ENCODE results near the gene AKR1B15.
"Not testable (repeated sequence)": the region's sequence is repeated elsewhere in the genome, so short reads cannot be mapped to it uniquely, and the experiment has no call there.

The AKR1B15 gene

DNA sequence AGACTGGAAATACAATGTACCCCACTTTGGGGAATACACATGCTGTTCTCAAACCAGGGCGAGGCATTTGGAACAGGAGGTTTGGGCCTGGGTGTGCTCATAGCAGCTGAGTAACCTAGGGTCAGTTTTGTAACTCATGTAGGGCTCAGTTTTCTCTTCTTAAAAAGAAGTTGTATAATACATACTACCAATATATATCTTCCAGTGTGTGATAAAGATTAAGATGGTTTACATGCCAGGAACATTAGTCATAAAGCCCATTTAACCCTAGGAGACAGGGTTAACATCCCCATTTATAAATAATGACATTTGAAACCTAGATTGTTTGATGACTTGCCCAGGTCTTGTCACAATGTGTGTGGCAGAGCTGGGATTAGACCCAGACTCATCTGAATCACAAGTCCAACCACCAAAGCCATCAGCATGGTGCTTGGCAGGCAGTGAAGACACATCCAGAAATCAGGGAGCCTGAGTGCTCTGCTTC is 15.6 kb upstream of the AKR1B15 start:
- no peak for DNase-seq

DNA sequence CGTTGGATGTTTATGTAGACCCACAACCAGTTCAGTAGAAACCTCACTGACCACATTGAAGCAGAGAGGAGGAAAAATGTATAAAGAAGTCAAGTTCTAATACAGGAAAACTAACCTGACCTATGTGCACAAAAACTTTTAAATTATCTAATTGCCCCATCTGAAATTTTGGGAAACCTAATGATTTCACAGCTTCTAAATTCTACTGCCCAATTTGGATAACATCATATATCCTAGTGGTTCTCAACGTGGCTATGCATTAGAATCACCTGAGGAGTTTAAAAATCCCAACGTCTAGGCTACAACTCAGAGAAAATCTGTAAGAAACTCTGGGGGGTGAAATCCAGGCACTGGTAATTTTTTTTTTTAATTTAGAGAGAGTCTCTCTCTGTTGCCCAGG is 14.3 kb upstream of the AKR1B15 start:
- no peak for DNase-seq

DNA sequence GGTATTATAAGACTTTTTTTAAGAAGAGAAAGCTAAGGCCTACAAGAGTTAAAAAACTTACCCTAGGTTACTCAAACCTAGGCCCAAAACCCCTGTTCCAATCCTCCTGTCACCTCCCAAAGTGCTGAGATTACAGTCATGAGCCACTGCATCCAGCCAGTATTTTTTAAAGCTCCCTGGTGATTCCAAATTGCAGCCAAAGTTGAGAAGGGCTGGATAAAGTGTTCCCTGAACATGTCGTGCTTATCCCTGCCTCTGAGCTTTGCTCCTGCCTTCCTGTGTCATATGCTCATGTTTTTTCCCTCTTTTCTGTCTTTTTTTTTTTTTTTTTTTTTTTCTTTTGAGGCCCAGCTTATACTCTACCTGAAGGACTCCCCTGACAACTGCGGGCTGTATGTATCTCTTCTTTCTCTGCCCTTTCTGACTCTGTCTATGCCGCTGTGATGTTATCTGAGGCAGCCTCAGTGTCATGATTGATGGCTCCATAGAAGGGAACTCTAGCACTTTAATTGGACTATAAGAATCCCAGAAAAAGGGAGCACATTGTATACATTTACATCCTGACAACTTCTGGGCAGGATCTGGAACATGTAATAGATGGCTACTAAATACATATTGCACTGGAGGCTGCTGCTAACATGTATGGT is 13.5 kb upstream of the AKR1B15 start:
- DNase-seq: no peak

DNA sequence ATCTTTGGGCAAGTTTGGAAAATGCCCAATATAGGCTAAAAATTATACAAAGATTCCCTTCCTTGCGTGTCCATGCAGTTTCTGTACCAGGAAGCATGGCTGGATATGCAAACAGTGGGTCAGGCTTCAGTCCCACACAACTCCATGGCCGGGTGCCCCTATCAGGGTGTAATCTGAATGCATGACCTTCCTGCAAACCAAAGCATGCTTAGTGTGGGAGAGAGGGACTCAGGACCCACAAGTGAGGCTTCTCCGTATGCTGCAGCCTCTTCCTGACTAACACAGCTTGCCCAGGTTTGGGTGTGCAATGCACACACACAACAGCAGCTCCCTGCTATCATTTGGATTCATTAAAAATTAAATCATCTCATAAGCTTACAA is 13.0 kb upstream of the AKR1B15 start:
- DNase-seq: no peak

DNA sequence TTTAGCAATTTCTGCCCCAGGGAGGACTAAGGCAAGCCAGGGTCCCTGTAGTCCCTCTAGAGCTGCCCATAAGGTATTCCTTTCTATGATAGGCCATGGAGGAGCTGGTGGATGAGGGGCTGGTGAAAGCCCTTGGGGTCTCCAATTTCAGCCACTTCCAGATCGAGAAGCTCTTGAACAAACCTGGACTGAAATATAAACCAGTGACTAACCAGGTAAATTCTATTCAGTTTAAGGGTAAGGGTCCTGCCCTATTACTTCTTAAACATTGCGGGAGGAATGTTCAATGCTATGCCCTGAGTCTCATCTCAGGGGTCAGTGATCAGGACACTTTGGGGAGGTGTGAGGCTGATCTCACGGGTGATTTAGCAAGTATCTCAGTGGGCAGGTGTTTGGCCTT is 12.4 kb upstream of the AKR1B15 start:
- DNase-seq: not testable (repeated sequence)

DNA sequence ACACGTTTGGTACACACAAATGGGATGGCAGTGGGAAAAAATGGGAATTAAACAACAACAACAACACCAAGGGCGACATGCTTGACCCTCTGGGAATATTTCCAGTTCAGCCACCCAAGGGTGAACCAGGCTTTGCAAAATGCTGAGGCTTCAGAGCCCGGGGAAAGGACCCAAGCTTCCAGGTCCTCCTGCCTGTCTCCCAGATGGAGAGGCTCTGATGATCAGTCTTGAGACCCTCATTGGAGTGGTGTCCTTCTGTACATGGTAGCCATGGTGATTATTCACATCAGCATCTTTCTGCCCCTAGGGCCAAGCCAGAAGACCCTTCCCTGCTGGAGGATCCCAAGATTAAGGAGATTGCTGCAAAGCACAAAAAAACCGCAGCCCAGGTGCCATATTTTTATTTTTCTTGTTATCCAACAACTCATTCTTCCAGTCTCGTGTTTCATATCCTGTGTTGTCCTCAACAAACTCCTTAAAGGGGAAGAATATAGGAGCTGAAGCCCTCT is 11.6 kb upstream of the AKR1B15 start:
- DNase-seq: not testable (repeated sequence)

DNA sequence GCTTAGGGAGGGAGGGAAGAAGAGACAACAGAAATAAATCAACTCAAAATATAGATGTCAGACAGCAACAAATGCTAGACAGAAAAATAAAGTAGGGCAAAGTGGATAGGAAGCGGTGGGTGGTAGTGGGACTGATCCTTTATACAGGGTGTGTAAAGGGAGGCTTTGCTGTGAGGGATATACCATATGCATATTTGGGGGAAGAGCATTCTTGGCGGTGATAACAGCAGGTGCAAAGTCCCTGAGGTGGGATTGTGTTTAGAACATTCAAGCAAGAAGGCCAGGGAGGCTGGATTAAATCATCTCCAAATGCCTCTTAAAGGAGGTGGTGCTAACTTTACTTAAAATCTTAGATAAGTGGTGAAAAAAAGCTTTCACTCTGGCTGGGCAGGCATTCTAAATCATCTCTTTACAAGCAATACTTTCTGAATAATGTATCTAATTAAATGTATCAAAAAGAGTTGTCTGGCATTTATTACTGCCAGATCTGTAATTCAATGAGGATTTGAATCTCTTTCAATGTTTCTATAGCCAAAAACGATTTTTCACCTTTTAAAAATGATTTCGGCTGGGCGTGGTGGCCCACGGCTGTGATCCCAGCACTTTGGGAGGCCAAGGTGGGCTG is 9.4 kb upstream of the AKR1B15 start:
- DNase-seq: no peak

DNA sequence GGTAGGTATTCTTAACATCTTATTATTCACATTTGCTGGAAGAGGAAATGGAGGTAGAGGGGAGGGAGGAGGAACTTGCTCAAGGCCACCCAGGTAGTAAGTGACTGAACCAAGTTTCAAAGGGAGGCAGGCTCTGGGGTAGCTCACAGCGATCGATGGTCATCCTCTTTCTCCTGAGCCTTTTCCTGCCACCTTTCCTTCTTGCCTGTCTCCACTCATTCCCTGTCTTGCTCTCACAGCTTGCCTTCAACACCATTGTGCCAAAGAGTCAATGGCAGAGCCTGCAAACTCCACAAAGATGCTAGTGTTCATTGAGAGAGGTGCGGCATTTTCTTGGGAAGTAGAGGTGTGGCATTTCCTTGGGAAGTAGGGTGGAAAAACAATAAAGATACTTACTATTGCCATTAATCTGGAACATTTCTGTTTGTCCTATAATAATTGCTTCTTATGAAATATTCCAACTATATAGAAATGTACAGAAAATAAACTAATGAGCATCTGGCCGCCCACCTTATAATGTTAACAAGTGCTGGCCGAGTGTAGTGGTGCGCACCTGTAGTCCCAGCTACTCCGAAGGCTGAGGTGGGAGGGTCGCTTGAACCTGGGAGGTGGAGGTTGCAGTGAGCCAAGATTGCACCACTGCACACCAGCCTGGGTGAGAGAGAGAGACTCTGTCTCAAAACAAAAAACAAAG is 7.3 kb upstream of the AKR1B15 start:
- not testable (repeated sequence) for DNase-seq

DNA sequence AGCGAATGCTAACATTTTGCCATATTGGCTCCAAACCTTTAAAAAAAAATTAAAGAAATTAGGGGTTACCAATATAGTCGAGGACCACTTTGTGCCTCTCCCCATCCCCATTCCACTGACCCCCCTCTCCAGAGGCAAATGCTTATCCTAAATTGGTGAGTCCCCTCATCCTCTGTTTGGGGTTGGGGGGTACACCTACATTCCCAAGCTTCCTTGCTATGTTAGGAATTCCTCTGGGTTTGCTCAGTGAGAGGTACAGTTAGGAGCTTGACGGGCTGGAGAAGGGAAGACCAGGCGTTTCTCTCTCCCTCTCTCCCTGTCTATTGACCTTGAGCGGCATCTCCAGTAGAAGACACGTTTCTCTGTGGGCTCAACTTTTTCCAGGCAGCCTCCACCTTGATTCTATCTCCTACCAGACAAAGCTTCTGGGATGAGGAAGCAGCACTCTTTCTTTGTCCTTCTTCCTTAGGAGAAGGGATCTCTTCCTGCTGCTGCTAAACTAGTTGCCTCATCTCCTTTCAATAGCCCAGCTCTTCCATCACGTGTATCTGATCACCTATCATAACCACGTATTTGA is 6.6 kb upstream of the AKR1B15 start:
- no peak for DNase-seq

DNA sequence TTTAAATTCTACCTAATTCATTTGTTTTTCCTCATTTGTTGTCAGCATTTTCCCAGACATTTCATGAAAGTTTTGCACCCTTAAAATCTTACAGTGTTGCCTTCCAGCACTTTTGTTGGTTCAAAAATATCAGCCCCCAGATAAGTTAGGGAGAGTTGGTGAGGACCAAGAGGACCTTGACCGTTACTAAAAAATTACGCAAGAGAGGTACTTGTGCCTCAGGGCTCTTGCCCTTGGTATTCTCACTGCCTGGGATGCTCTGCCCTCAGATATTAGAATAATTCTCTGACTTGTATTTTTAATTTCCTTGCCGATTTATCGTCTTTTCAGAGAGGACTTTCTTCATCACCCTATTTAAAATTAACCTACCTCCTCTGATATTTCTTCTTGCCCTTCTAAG is 3.5 kb upstream of the AKR1B15 start:
- no peak for DNase-seq

DNA sequence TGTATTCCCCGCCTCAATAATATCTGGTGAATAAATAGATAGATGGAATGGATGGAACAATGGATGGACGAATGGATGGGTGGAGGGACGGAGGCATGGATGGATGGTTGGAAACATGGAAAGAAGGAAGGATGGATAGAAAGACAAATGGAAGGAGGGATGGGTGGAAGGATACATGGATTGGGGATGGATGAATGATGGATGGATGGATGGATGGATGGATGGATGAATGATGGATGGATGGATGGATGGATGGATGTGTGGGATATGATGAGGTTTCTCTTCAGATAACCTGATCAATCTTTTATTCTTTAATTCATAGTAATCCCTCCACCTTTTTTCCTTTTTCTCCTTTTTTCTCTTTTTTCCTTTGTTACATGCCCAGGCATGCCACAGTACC is 3.0 kb upstream of the AKR1B15 start:
- no peak for DNase-seq

DNA sequence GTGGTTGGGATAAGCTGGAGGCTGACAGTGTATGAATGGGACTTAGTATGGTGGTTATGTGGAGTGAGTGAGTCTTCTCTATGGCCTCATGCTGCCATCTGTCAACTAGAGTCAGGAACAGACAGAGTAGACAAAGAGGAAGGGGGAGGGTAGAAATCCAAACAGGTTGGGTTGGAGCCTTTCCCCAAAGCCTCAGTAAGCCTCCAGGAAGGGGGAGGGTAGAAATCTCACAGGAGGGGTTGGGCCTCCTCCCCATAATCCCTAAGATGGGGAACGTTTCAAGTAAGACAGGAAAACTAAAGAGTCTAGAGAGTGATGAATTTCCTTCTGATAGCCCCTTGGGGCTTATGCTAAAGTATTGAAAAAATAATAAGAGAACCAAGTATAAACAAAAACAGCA is 2.0 kb upstream of the AKR1B15 start:
- DNase-seq: no peak

DNA sequence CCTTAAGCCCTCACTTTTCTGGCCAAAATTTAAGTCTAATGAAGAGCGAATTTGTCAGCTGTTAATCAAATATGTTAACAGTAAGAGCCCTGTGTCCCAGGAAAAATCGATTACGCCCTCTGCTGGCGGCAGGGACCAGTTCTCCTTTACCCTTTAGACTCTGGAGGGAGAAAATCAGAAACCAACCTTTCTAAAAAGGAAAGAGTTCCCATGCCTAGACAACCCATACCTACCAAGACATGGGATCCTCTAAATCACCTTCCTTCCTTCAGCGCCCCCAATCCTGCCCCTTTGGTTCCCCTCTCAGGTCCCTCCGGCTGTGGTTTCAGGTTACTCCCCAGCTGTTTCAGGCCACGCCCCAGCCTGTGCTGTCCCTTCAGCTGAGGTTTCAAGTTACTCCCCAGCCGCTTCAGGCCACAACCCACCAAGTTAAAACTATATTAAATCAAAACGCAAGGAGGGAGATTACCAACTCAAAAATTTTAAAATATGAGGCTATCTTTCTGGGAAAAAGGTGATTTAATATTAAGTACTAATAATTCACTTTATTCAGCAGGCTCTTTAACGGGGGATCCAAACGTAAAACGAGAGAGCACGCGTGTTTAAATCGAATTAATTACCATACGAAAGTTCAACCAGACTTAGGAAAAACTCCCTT is 1.4 kb upstream of the AKR1B15 start:
- peak; percentile 35 for DNase-seq

DNA sequence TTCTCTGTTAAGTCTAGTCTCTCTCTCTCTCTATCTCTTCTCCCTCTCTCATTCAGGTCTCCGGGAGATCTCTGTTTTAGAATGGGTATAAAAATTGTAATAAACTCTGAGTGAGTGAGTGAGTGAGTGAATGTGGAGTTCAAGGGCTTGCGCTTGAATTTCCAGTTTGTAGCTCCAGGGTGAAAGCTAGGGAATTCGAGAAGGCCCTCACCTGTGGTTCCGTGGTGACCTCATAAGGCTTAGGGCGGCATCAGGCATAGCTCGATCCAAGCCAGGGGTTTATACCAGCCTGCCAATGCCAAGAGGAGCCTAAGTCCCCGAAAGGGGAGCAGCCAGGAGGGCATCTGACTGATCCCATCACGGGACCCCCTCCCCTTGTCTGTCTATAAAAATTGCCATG is 456 bp downstream of the AKR1B15 start:
- DNase-seq: no peak

DNA sequence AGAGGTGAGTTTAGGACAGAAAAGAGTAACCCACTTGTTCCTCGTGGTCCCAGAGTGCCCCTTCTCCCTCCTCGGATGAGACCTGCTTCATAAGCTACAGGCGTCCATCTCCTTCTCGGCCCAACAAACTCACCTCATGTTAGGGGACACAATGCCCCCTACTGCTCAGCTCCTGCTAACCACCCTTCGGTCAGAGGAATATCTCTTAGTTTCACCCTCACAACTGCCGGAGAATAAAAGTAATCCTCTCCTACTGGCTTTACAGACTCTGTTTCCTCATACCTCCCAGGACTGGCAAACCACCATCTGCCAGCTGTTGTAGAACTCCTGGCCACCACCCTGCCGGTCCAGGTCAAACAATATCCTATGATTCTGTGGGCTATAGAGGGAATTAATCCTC is 3.2 kb downstream of the AKR1B15 start:
- DNase-seq: no peak

DNA sequence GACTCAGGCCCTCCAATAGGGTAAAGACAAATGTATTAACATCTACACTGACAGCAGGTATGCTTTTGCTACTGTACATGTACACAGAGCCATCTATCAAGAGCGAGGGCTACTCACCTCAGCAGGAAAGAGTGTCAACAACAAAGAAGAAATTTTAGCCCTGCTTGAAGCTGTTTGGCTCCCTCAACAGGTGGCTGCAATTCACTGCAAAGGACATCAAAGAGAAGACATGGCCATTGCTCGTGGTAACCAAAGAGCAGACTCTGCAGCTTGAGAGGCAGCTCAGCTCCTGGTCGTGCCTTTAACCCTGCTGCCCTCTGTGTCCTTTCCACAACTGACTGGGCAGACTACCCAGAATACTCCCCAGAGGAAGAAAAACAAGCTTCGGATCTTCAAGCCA is 5.1 kb downstream of the AKR1B15 start:
- no peak for DNase-seq

DNA sequence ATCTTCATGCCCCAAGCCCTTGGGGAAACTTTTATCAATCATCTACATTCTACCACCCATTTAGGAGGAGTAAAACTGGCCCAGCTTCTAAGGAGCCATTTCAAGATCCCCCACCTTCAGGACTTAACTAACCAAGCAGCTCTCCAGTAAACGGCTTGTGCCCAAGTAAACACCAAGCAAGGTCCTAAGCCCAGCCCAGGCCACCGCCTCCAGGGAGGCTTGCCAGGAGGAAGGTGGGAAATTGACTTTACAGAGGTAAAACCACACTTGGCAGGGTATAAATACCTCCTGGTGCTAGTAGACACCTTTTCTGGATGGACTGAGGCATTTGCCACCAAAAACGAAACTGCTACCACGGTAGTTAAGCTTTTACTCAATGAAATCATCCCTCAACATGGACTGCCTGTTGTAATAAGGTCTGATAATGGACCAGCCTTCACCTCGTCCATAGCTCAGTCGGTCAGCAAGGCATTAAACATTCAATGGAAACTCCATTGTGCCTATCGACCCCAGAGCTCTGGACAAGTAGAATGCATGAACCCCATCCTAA is 5.6 kb downstream of the AKR1B15 start:
- DNase-seq: no peak

DNA sequence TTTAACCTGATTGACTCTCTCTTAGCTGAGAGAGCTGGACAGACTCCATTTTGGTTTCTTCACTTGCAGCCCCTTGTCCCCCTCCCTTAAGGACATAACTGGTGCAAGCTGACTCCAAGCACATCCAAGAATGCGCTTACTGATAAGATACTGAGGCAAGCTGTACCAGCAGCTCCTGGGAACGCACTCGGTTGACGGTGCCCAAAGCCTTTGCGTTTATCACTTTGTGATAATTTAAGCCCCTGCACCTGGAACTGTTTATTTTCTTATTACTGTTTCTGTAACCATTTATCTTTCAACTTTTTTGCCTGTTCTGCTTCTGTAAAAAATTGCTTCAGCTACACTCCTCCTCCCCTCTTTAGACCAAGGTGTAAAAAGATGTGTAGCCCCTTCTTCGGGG is 8.5 kb downstream of the AKR1B15 start:
- DNase-seq: no peak

DNA sequence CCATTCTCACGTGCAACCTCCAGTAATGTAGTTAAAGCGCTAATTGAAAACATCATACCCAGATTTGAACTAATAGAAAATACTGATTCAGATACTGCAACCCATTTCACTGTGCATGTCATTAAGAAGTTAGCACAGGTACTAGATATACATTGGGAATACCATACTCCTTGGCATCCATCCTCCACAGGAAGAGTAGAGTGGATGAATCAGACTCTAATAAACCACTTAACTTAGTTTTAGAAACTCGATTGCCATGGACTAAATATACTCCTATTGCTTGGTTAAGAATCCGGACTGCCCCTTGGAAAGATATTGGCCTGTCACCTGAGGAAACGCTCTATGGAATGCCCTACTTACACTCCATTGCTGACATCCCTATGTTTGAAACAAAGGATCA is 9.5 kb downstream of the AKR1B15 start:
- no peak for DNase-seq

DNA sequence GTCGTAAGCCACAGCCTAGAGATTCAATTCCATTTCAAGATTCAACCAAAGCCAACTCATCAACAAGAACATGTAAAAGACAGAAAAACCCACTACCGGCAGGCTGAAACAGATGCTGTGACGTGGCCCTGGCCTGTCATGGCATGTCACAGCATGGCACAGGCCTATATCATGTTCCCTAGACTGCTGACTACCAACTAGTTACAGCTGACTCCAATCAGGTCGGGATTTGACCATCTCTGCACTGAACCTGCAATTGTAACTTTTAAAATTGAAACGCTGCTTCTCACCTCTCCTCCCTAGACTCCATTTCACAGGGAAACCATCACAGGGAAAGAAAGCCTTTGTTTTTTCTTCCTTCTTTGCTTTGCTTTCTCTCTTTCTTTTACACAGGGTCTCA is 12.7 kb downstream of the AKR1B15 start:
- DNase-seq: not testable (repeated sequence)

DNA sequence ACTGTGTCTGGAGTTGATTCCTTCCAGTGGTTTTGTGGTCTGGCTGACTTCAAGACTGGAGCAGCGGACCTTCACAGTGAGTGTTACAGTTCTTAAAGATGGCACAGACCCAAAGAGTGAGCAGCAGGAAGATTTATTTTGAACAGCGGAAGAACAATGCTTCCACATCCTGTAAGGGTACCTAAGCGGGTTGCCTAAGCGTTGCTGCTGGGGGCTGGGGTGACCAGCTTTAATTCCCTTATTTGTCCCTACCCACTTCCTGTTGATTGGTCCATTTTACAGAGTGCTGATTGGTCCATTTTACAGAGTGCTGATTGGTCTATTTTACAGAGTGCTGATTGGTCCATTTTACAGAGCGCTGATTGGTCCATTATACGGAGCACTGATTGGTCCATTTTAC is 13.2 kb downstream of the AKR1B15 start:
- no peak for DNase-seq

DNA sequence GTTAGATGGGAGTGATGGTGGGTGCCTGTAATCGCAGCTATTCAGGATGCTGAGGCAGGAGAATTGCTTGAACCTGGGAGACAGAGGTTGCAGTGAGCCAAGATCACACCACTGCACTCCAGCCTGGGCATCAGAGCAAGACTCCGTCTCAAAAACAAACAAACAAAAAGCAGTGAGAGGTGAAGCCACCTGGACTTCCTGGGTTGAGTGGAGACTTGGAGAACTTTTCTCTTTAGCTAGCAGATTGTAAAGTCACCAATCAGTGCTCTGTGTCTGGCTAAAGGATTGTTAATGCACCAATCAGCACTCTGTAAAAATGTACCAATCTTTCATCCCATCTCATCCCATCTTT is 14.5 kb downstream of the AKR1B15 start:
- DNase-seq: not testable (repeated sequence)

DNA sequence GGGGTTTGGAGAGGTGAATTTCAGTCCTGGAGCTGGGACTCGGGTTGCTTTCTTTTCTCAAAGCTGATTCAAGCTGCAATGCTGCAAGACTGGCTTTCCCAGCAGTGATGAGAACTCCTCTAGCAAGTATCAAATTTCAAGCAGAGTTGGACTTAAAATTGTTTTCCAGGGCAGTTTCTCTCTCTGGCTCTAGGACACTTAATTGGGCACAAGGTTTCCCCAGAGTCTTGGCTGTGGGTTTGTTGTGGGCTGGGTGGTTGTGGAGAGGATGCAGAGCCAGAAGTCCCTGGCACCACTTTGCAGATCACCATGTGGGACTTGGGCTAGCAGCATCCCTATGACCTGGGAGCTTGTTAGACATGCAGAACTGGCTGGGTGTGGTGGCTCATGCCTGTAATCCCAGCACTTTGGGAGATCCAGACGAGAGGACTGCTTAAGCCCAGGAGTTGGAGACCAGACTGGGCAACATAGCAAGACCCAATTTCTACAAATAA is 16.8 kb downstream of the AKR1B15 start:
- DNase-seq: no peak

Data from NCI-H1436 (cell line).